HepG2 (cell line): ENCODE measurements around the gene CYP11A1. TPM values are rescaled to one million over a fixed set of nuclear protein-coding genes. Genes with fewer than 3 reads are reported as not detected.
A peak's percentile ranks its signal among the peaks of the same experiment; 100 is the strongest.

Source experiments
- CENPX ChIP-seq: sonication (generic); formaldehyde crosslinking; IDR thresholded peaks from 2 replicates; pipeline ENCODE4 v1.9.0; 2021; ENCODE audit warnings: mild to moderate bottlenecking, missing genetic modification reagents, moderate library complexity
- DNMT3B ChIP-seq: conservative IDR thresholded peaks from 2 replicates; pipeline ENCODE4 v1.6.1; 2016; ENCODE audit warnings: missing biosample characterization, control low read depth
- HOXA5 ChIP-seq: sonication (generic); formaldehyde crosslinking; IDR thresholded peaks from 2 replicates; pipeline ENCODE4 v1.4.0; 2020; ENCODE audit warnings: missing genetic modification reagents
- HOXA9 ChIP-seq: sonication (generic); formaldehyde crosslinking; IDR thresholded peaks from 2 replicates; pipeline ENCODE4 v1.8.1; 2022; ENCODE audit warnings: missing genetic modification reagents, mild to moderate bottlenecking, moderate library complexity, borderline replicate concordance
- MEIS2 ChIP-seq: sonication (generic); formaldehyde crosslinking; IDR thresholded peaks from 2 replicates; pipeline ENCODE4 v1.9.0; 2021; ENCODE audit warnings: mild to moderate bottlenecking, missing genetic modification reagents
- MIXL1 ChIP-seq: IDR thresholded peaks from 2 replicates; pipeline ENCODE4 v1.6.1; 2016
- MXI1 ChIP-seq: IDR thresholded peaks from 3 replicates; pipeline ENCODE4 v1.6.1; 2012; ENCODE audit warnings: low read depth, low read length, inconsistent platforms, borderline replicate concordance
- PHF20 ChIP-seq: sonication (generic); formaldehyde crosslinking; IDR thresholded peaks from 2 replicates; pipeline ENCODE4 v1.5.0; 2020; ENCODE audit warnings: mild to moderate bottlenecking, missing genetic modification reagents
- RFXANK ChIP-seq: IDR thresholded peaks from 2 replicates; pipeline ENCODE4 v1.6.1; 2016
- RNF219 ChIP-seq: sonication (generic); formaldehyde crosslinking; IDR thresholded peaks from 2 replicates; pipeline ENCODE4 v1.5.0; 2020; ENCODE audit warnings: mild to moderate bottlenecking, missing genetic modification reagents
- RORA ChIP-seq: sonication (generic); formaldehyde crosslinking; IDR thresholded peaks from 2 replicates; pipeline ENCODE4 v1.5.0; 2020; ENCODE audit warnings: mild to moderate bottlenecking, missing genetic modification reagents, moderate library complexity
- RXRB ChIP-seq: IDR thresholded peaks from 2 replicates; pipeline ENCODE4 v1.6.1; 2016; ENCODE audit warnings: borderline replicate concordance, missing genetic modification reagents, missing compliant biosample characterization
- STAT5B ChIP-seq: sonication (generic); formaldehyde crosslinking; IDR thresholded peaks from 2 replicates; pipeline ENCODE4 v1.4.0; 2020; ENCODE audit warnings: missing genetic modification reagents
- USF2 ChIP-seq, 2 experiments: sonication (generic) in 1 of 2; formaldehyde crosslinking in 1 of 2; IDR thresholded peaks; 2 replicates each; pipeline versions ENCODE4 v1.5.1 to v1.6.1; 2011 to 2020; ENCODE audit warnings: borderline replicate concordance in 1 of 2, low read depth in 1 of 2, low read length in 1 of 2, mild to moderate bottlenecking in 1 of 2, missing genetic modification reagents in 1 of 2, moderate library complexity in 1 of 2
- ZBTB39 ChIP-seq: sonication (generic); formaldehyde crosslinking; IDR thresholded peaks from 2 replicates; pipeline ENCODE4 v1.5.0; 2020; ENCODE audit warnings: missing genetic modification reagents
- ZFP36L2 ChIP-seq: sonication (generic); formaldehyde crosslinking; IDR thresholded peaks from 2 replicates; pipeline ENCODE4 v1.4.0; 2020; ENCODE audit warnings: missing genetic modification reagents
- ZKSCAN5 ChIP-seq: sonication (generic); formaldehyde crosslinking; IDR thresholded peaks from 2 replicates; pipeline ENCODE4 v1.5.1; 2020; ENCODE audit warnings: mild to moderate bottlenecking, missing genetic modification reagents
- polyA plus RNA-seq, 8 experiments: library from polyadenylated mRNA; depleted of rRNA in 3 of 8; stranded (reverse) in 7 of 8; unstranded in 1 of 8; fragments of >200 nt; fragmentation: Illumina TruSeq in 4 of 8; extraction: Trizol in 4 of 8; gene quantifications; 2 replicates each; pipeline versions ENCODE4 v1.2.1 to v1.2.3, GENCODE V29; 2011 to 2016; ENCODE audit warnings: low read depth in 4 of 8, missing spikeins in 1 of 8, mixed read lengths in 1 of 8; ENCODE audit not compliant: insufficient read depth in 1 of 8
- total RNA-seq, 5 experiments: library from RNA; depleted of rRNA; stranded (reverse); fragments of >200 nt; fragmentation: Illumina TruSeq; extraction: Trizol; gene quantifications; 2 replicates each; pipeline ENCODE4 v1.2.3, GENCODE V29; 2016; ENCODE audit warnings: low read depth in 1 of 5
- TF ChIP-seq, protein P1 (sequence below): sonication (generic); formaldehyde crosslinking; conservative IDR thresholded peaks from 2 replicates; pipeline ENCODE4 v1.4.0; 2020; ENCODE audit warnings: missing genetic modification reagents
- TF ChIP-seq, protein P2 (sequence below): sonication (generic); formaldehyde crosslinking; IDR thresholded peaks from 2 replicates; pipeline ENCODE4 v1.5.0; 2020; ENCODE audit warnings: missing genetic modification reagents

The CYP11A1 gene
- total and polyA plus RNA-seq, 2 of the 13 experiments (the other 11 are each of a cell fraction or from before 2014, with no cell fraction given), result 0.66 to 0.92 TPM

GRCh38 chr15:74382004-74382816, 14.8 kb upstream of the CYP11A1 start (continued):
- peak; percentile 58; the same call in 1 of the 2 replicates for TF ChIP-seq RXRB (CRISPR knock-in tag)
- no peak for TF ChIP-seq HOXA9
- 0 out of 2 replicates have a peak, but pooled peaks have one; percentile 69 for TF ChIP-seq HOXA5 (CRISPR knock-in tag)
- TF ChIP-seq RORA (CRISPR knock-in tag), result no peak
- TF ChIP-seq, protein P1, sequence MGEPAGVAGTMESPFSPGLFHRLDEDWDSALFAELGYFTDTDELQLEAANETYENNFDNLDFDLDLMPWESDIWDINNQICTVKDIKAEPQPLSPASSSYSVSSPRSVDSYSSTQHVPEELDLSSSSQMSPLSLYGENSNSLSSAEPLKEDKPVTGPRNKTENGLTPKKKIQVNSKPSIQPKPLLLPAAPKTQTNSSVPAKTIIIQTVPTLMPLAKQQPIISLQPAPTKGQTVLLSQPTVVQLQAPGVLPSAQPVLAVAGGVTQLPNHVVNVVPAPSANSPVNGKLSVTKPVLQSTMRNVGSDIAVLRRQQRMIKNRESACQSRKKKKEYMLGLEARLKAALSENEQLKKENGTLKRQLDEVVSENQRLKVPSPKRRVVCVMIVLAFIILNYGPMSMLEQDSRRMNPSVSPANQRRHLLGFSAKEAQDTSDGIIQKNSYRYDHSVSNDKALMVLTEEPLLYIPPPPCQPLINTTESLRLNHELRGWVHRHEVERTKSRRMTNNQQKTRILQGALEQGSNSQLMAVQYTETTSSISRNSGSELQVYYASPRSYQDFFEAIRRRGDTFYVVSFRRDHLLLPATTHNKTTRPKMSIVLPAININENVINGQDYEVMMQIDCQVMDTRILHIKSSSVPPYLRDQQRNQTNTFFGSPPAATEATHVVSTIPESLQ (CRISPR knock-in tag), result no peak
- no peak for TF ChIP-seq CENPX (CRISPR knock-in tag)
- TF ChIP-seq ZBTB39, result no peak
- TF ChIP-seq, protein P2, sequence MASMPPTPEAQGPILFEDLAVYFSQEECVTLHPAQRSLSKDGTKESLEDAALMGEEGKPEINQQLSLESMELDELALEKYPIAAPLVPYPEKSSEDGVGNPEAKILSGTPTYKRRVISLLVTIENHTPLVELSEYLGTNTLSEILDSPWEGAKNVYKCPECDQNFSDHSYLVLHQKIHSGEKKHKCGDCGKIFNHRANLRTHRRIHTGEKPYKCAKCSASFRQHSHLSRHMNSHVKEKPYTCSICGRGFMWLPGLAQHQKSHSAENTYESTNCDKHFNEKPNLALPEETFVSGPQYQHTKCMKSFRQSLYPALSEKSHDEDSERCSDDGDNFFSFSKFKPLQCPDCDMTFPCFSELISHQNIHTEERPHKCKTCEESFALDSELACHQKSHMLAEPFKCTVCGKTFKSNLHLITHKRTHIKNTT (CRISPR knock-in tag), result no peak
- TF ChIP-seq ZKSCAN5 (CRISPR knock-in tag), result no peak
- TF ChIP-seq RNF219 (CRISPR knock-in tag), result no peak
- TF ChIP-seq MXI1, result peak; percentile 63; the same call in 1 of the 3 replicates
- no peak for TF ChIP-seq MIXL1 (CRISPR knock-in tag)
- no peak for TF ChIP-seq ZFP36L2 (CRISPR knock-in tag)
- TF ChIP-seq STAT5B (CRISPR knock-in tag), result no peak
- 0 out of 2 replicates have a peak, but pooled peaks have one; percentile 23 for TF ChIP-seq MEIS2 (CRISPR knock-in tag)
- TF ChIP-seq PHF20 (CRISPR knock-in tag), result 0 out of 2 replicates have a peak, but pooled peaks have one; percentile 35
- TF ChIP-seq DNMT3B, result no peak
- peak; percentile 53; the same call in 1 of the 2 replicates for TF ChIP-seq RFXANK (CRISPR knock-in tag)
- no peak for TF ChIP-seq USF2 (IDR thresholded peaks at IDR 0.05; ENCODE audit: low read depth, low read length)
- TF ChIP-seq USF2 (CRISPR knock-in tag; IDR thresholded peaks at IDR 0.05; ENCODE audit: borderline replicate concordance), result no peak
